ENCODE measurements around the gene CCDC9.
"Not testable (repeated sequence)": the region's sequence is repeated elsewhere in the genome, so short reads cannot be mapped to it uniquely, and the experiment has no call there.

The CCDC9 gene

DNA sequence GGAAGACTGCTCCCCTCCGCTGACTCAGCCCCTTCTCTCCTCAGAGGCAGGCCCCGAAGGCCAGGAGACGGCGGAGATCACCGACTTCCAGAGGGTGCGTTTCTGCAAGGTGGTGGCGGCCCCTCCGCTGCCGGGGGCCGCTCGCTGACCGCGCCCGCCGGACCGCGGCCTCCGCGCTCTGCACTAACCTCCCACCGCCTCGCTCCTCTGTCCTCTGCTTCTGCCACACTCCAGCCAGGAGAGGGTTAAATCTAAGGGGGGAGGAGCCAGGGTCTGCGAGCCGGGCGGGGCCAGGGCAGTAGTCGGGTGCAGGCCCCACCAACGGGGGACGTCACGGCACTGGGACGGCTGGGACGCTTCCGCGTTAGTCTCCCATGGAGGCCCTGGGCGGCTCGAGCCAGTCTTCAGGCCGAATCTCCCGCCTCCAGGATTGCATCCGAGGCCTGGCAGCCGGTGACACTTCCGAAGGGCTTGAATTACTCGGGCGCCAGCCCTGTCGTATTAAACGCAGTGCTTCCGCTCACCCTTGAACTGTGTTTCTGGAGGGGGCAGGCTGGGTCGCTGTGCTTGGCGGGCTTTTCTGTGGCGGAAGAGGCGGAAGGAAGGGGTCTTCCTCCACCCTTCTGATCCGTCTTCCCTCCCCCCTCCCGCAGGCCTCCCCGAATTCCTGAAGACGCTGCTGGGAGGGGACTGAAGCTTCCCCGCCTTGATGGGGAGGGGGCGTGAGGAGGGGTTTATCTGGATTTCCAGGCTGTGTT, 17.2 kb downstream of the CCDC9 start:
- TF ChIP-seq JUND (IDR thresholded peaks at IDR 0.05; ENCODE audit: low read depth) = no peak
- in situ Hi-C loops (cut with HindIII; ENCODE audit: low pct_unique_long_range_greater_than_20kb, low sequenced_read_pairs) = no loop called here
- DNase-seq (ENCODE audit: low read depth in 1 of 2, low spot score in 1 of 2) = peak; percentile 80 to 92

DNA sequence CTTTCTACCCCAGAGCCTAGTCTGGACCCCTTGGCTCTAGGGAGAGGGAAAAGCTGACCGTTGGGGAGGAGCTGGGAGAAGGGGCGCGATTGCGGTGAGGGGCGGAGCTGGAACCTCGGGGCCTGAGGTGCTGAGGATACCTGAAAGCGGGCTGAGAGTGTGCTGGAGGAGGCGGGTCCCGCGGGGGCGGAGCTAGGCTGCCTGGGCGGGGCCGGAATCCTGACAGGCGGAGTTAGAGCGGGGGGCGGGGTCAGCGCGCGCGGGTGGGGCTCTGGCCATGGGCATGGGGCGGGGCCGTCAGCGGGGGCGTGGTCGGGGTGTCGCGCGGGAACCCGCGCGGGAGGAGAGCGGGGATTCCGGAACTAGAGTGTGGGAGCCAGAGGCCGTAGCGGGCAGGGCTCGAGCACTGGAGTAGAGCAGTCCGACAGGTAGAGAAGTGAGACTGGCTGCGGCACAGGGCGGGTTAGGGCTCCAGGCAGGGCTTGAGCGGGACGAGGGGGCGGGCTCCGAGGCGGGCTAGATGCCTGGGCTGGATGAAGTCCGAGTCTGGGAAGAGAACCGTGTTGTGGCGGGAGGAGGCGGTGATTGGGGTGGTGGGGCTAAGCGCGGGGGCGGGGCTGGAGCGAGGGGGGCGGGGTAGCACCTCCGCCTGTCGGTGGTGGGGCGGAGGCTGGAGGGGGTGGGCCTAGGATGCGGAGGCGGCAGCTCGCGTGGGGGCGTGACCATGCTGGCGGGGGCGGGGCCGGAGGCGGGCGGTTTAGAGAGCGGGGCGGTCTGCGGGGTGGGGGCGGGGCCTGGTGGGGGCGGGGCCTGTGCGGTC, 18.0 kb downstream of the CCDC9 start, which contains the start of gene INAFM1:
Gene INAFM1 (plus strand): TSS at position 815 of the 820 bp plus-strand sequence. CDS start 35 bp downstream, outside the sequence.
- peak; percentile 86 to 95 for DNase-seq (ENCODE audit: low read depth in 1 of 2, low spot score in 1 of 2)
- no peak for TF ChIP-seq JUND (IDR thresholded peaks at IDR 0.05; ENCODE audit: low read depth)
- in situ Hi-C loops (cut with HindIII; ENCODE audit: low pct_unique_long_range_greater_than_20kb, low sequenced_read_pairs) = no loop called here

GRCh38 chr19:47274891-47275761, 18.8 kb downstream of the CCDC9 start:
- in situ Hi-C loops (cut with HindIII; ENCODE audit: low pct_unique_long_range_greater_than_20kb, low sequenced_read_pairs) = no loop called here
- no peak for DNase-seq (ENCODE audit: low read depth in 1 of 2, low spot score in 1 of 2)
- no peak for TF ChIP-seq JUND (IDR thresholded peaks at IDR 0.05; ENCODE audit: low read depth)

GRCh38 chr19:47275791-47276461, 19.6 kb downstream of the CCDC9 start:
- in situ Hi-C loops (cut with HindIII; ENCODE audit: low pct_unique_long_range_greater_than_20kb, low sequenced_read_pairs) = no loop called here
- TF ChIP-seq JUND (IDR thresholded peaks at IDR 0.05; ENCODE audit: low read depth) = no peak
- no peak for DNase-seq (ENCODE audit: low read depth in 1 of 2, low spot score in 1 of 2)

DNA sequence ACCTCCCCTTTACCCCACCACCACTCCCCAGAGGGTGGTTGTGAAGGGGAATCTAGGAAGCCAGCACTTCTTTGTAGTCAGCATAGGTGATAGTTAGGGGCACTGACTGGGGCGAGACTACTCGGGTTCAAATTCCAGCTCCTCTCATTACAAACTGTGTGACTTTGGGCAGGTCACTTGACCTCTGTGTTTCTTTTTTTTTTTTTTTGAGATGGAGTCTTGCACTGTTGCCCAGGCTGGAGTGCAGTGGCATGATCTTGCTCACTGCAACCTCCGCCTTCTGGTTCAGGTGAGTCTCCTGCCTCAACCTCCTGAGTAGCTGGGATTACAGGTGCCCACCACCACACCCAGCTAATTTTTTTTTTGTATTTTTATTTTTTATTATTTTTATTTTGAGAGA, 20.2 kb downstream of the CCDC9 start:
- in situ Hi-C loops (cut with HindIII; ENCODE audit: low pct_unique_long_range_greater_than_20kb, low sequenced_read_pairs); DNase-seq (ENCODE audit: low read depth in 1 of 2, low spot score in 1 of 2): not testable (repeated sequence)

DNA sequence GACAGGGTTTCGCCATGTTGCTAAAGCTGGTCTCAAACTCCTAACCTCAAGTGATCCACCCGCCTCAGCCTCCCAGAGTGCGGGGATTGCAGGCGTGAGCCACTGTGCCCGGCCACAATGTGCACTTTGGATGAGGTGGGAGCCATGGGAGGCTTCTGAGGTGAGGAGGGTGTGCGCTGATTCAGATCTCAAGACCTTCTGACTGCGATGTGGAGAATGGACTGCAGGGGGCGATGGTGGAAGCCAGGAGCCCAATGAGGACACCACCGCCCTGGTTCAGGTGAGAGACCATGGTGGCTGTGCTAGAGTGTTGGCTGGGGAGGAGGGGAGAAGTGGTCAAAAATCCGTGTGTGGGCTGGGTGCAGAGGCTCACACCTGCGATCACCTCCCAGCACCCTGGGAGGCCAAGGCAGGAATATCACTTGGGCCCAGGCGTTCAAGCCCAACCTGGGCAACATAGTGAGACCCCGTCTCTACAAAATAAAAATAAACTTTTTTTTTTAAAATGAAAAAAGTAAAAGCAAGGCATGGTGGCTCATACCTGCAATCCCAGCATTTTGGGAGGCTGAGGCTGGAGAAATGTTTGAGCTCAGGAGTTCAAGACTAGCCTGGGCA, 24.0 kb downstream of the CCDC9 start:
- in situ Hi-C loops (cut with HindIII; ENCODE audit: low pct_unique_long_range_greater_than_20kb, low sequenced_read_pairs) = no loop called here
- DNase-seq (ENCODE audit: low read depth in 1 of 2, low spot score in 1 of 2) = peak in 1 of 2 experiments; percentile 46
- no peak for TF ChIP-seq JUND (IDR thresholded peaks at IDR 0.05; ENCODE audit: low read depth)

DNA sequence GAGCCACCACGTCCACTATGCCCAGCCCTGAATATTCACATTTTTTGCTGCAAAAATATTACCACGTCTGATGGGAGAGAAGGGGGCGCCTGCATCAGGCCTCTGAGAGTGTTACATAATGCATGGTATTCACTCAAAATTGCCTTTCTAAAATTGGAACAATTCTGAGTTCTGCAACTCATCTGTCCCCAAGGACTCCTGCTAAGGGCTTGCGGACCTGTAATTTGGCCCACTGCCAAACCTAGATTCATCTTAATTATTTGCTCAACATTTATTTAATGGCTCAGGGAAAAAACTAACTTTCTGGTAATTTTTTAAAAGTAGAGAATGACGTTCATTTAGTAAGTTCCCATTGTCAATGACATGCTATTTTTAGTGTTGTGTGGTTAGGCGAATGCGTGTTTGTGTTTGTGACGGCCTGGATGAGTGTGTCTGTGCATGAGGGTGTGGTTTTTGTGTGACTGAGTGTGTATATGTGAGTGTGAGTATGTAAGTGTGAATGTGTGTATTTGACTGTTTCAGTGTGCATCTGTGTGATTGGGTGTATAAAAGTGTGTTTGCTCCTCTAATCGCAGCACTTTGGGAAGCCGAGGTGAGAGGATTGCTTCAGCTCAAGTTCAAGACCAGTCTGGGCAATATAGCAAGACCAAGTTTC, 27.2 kb downstream of the CCDC9 start:
- in situ Hi-C loops (cut with HindIII; ENCODE audit: low pct_unique_long_range_greater_than_20kb, low sequenced_read_pairs) = no loop called here
- no peak for TF ChIP-seq JUND (IDR thresholded peaks at IDR 0.05; ENCODE audit: low read depth)
- DNase-seq (ENCODE audit: low read depth in 1 of 2, low spot score in 1 of 2) = no peak

DNA sequence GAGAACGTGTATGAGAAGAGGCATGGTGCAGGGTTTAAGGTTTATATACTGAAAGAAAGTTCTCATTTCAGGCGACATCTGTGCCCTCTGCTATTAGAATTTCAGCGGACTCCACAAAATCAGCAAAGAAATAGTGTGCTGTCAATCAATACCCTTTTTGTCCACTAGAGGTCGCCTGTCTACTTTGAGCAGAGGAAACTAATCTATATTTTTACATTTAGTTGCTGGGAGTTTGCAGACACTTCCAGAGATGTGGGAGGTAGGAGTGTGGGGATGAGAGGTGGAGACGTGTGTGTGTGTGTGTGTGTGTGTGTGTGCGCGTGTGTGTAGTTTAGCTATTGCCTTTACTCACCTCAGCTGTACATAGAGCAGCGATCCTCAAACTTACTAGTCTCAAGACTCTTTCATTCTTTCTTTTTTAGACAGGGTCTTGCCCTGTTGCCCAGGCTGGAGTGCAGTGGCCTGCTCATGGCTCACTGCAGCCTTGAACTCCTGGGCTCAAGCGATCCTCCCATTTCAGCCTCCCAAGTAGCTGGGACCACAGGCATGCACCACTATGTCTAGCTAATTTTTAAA, 28.1 kb downstream of the CCDC9 start:
- in situ Hi-C loops (cut with HindIII; ENCODE audit: low pct_unique_long_range_greater_than_20kb, low sequenced_read_pairs) = no loop called here

GRCh38 chr19:47296036-47296435, 39.7 kb downstream of the CCDC9 start:
- no peak for TF ChIP-seq JUND (IDR thresholded peaks at IDR 0.05; ENCODE audit: low read depth)
- peak; percentile 61 to 87 for DNase-seq (ENCODE audit: low read depth in 1 of 2, low spot score in 1 of 2)
- in situ Hi-C loops (cut with HindIII; ENCODE audit: low pct_unique_long_range_greater_than_20kb, low sequenced_read_pairs) = no loop called here

More for the DNA sequence above, 28.1 kb downstream of the CCDC9 start:
- DNase-seq (ENCODE audit: low read depth in 1 of 2, low spot score in 1 of 2) = peak in 1 of 2 experiments; percentile 63
- no peak for TF ChIP-seq JUND (IDR thresholded peaks at IDR 0.05; ENCODE audit: low read depth)

DNA sequence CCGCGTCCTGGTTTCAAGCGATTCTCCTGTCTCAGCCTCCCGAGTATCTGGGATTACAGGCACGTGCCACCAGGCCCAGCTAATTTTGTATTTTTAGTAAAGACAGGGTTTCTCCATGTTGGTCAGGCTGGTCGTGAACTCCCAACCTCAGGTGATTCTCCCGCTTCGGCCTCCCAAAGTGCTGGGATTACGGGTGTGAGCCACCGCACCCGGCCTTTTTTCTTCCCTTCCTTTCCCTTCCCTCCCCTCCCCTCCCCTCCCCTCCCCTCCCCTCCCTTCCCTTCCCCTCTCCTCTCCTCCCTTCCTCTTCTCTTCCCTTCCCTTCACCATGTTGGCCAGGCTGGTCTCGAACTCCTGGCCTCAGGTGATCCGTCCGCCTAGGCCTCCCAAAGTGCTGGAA, 44.5 kb downstream of the CCDC9 start:
- DNase-seq (ENCODE audit: low read depth in 1 of 2, low spot score in 1 of 2); in situ Hi-C loops (cut with HindIII; ENCODE audit: low pct_unique_long_range_greater_than_20kb, low sequenced_read_pairs): not testable (repeated sequence)

DNA sequence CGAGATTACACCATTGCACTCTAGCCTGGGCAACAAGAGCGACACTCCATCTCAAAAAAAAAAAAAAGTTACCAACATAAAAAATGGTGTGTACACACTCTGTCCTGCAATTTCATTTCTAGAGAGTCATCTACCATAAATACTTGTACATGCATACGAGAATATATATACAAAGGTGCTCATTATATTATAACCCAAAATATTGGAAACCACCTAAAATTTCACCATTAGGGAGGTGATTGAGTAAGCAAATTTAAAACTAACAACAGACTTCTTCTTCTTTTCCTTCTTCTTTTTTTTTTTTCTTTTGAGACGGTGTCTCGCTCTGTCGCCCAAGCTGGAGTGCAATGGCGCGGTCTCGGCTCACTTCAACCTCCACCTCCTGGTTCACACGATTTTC, 45.9 kb downstream of the CCDC9 start:
- DNase-seq (ENCODE audit: low read depth in 1 of 2, low spot score in 1 of 2) = no peak
- TF ChIP-seq JUND (IDR thresholded peaks at IDR 0.05; ENCODE audit: low read depth) = no peak
- in situ Hi-C loops (cut with HindIII; ENCODE audit: low pct_unique_long_range_greater_than_20kb, low sequenced_read_pairs) = no loop called here
